ENCODE results near the gene DUSP22.

Gene DUSP22

GRCh38 chr6:326896-327537, 34.7 kb downstream of the DUSP22 start:
- DNase-seq = no peak

- DNase-seq = no peak
Measured at GRCh38 chr6:327538-328116, 35.3 kb downstream of the DUSP22 start.

- no peak for DNase-seq
Measured at GRCh38 chr6:328136-328670, 35.9 kb downstream of the DUSP22 start.

GRCh38 chr6:328924-329323, 36.6 kb downstream of the DUSP22 start:
- no peak for DNase-seq

GRCh38 chr6:329888-330691, 37.8 kb downstream of the DUSP22 start:
- DNase-seq = no peak

- no peak for DNase-seq
Measured at GRCh38 chr6:330948-331347, 38.7 kb downstream of the DUSP22 start.

- DNase-seq = no peak
Measured at GRCh38 chr6:331622-332521, 39.6 kb downstream of the DUSP22 start.

GRCh38 chr6:332671-333070, 40.4 kb downstream of the DUSP22 start:
- no peak for DNase-seq

GRCh38 chr6:333379-334002, 41.2 kb downstream of the DUSP22 start:
- DNase-seq = no peak

GRCh38 chr6:334536-335510, 42.5 kb downstream of the DUSP22 start:
- no peak for DNase-seq

- no peak for DNase-seq
Measured at GRCh38 chr6:335572-335971, 43.3 kb downstream of the DUSP22 start.

- DNase-seq = no peak
Measured at GRCh38 chr6:336159-337114, 44.1 kb downstream of the DUSP22 start.

- DNase-seq = no peak
Measured at GRCh38 chr6:337805-338368, 45.6 kb downstream of the DUSP22 start.

GRCh38 chr6:338815-339262, 46.6 kb downstream of the DUSP22 start:
- no peak for DNase-seq

- DNase-seq = no peak
Measured at GRCh38 chr6:339480-339879, 47.2 kb downstream of the DUSP22 start.

GRCh38 chr6:340186-340955, 48.1 kb downstream of the DUSP22 start:
- no peak for DNase-seq

- no peak for DNase-seq
Measured at GRCh38 chr6:340991-341827, 48.9 kb downstream of the DUSP22 start.

Data from activated CD4-positive, alpha-beta T cell treated with anti-CD3 and anti-CD28 coated beads, Interleukin-2, amount 50 U/mL, for 1 hour (primary cell).